22Rv1 (cell line): Measurements from ENCODE around the gene DDX23.

Source experiments
- ZFX ChIP-seq: fragments of 450-650 bp; IDR thresholded peaks from 2 replicates; pipeline ENCODE4 v1.6.1; 2017; ENCODE audit warnings: antibody characterized with exemption, borderline replicate concordance
- TF ChIP-seq, protein P1 (sequence below): fragments of 450-650 bp; IDR thresholded peaks from 2 replicates; pipeline ENCODE4 v1.5.1; 2017; ENCODE audit warnings: mild to moderate bottlenecking

DNA sequence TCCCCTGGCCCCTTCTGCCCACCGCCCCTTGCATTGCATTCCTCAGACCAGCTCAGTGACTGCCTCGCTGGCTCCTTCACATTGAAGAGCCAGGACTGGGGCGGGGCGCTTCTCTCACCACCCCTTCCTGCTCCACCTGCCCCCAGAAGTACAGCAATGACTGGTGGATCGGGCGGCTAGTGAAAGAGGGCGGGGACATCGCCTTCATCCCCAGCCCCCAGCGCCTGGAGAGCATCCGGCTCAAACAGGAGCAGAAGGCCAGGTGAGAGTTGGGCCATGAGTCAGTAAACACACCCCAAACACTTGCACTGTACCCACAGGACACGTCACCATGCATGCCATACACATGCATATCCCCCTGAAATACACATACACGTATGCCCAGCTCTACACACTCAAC is 27.9 kb downstream of the DDX23 start:
- TF ChIP-seq, protein P1, sequence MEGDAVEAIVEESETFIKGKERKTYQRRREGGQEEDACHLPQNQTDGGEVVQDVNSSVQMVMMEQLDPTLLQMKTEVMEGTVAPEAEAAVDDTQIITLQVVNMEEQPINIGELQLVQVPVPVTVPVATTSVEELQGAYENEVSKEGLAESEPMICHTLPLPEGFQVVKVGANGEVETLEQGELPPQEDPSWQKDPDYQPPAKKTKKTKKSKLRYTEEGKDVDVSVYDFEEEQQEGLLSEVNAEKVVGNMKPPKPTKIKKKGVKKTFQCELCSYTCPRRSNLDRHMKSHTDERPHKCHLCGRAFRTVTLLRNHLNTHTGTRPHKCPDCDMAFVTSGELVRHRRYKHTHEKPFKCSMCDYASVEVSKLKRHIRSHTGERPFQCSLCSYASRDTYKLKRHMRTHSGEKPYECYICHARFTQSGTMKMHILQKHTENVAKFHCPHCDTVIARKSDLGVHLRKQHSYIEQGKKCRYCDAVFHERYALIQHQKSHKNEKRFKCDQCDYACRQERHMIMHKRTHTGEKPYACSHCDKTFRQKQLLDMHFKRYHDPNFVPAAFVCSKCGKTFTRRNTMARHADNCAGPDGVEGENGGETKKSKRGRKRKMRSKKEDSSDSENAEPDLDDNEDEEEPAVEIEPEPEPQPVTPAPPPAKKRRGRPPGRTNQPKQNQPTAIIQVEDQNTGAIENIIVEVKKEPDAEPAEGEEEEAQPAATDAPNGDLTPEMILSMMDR: no peak
- TF ChIP-seq ZFX: no peak
